Amniotic stem cell (primary cell): ENCODE data around the gene PARD3B.

Source experiments
- DNase-seq: peaks from one replicate; lab custom pipeline; 2025; lab: John Stamatoyannopoulos, UW

Gene PARD3B

GRCh38 chr2:204586444-204587180 is 41.3 kb downstream of the PARD3B start:
- no peak for DNase-seq

- DNase-seq, result no peak
These were observed 44.8 kb downstream of the PARD3B start for GRCh38 chr2:204590063-204590462.

- DNase-seq, result no peak
These were observed 46.0 kb downstream of the PARD3B start for GRCh38 chr2:204591225-204591624.

GRCh38 chr2:204604061-204604460 is 58.8 kb downstream of the PARD3B start:
- DNase-seq, result no peak

- no peak for DNase-seq
These were observed 63.1 kb downstream of the PARD3B start for GRCh38 chr2:204608237-204608939.

GRCh38 chr2:204611017-204611631 is 65.8 kb downstream of the PARD3B start:
- DNase-seq, result no peak

- no peak for DNase-seq
These were observed 66.5 kb downstream of the PARD3B start for GRCh38 chr2:204611764-204612163.

- no peak for DNase-seq
These were observed 68.4 kb downstream of the PARD3B start for GRCh38 chr2:204613635-204614034.

- DNase-seq, result no peak
These were observed 70.2 kb downstream of the PARD3B start for GRCh38 chr2:204615456-204615855.

GRCh38 chr2:204625135-204625534 is 79.9 kb downstream of the PARD3B start:
- no peak for DNase-seq

GRCh38 chr2:204628926-204629712 is 83.8 kb downstream of the PARD3B start:
- DNase-seq, result no peak

GRCh38 chr2:204632410-204632809 is 87.1 kb downstream of the PARD3B start:
- no peak for DNase-seq

- DNase-seq, result no peak
These were observed 89.3 kb downstream of the PARD3B start for GRCh38 chr2:204634564-204634963.

GRCh38 chr2:204635478-204635877 is 90.2 kb downstream of the PARD3B start:
- no peak for DNase-seq

- DNase-seq, result no peak
These were observed 93.4 kb downstream of the PARD3B start for GRCh38 chr2:204638471-204639194.

- DNase-seq, result no peak
These were observed 98.1 kb downstream of the PARD3B start for GRCh38 chr2:204643326-204643725.

GRCh38 chr2:204645018-204645773 is 99.9 kb downstream of the PARD3B start:
- peak; percentile 32 for DNase-seq

- DNase-seq, result no peak
These were observed 102.4 kb downstream of the PARD3B start for GRCh38 chr2:204647626-204648025.

- no peak for DNase-seq
These were observed 105.3 kb downstream of the PARD3B start for GRCh38 chr2:204650611-204651010.

GRCh38 chr2:204652063-204652462 is 106.8 kb downstream of the PARD3B start:
- DNase-seq, result no peak

- no peak for DNase-seq
These were observed 109.4 kb downstream of the PARD3B start for GRCh38 chr2:204654669-204655068.
